GM12878 (cell line): Measurements from ENCODE around the gene SLC36A4. TPM values are rescaled to one million over a fixed set of nuclear protein-coding genes. Genes with fewer than 3 reads are reported as not detected.

Experiments used
- ATAC-seq: fragments of 200-7000 bp; cut with Tn5 transposase; 3 replicates; pipeline ENCODE4 v1.9.1; 2020; ENCODE audit warnings: mild to moderate bottlenecking, moderate library complexity
- BruUV-seq: library from RNA; stranded (reverse); fragments of 400-500 nt; replicated peaks from 2 replicates; lab custom pipeline; 2021; lab: Mats Ljungman, UMichigan
- CTCF ChIA-PET: fragments of 300-600 bp; sonication (Branson Sonifier 250); formaldehyde crosslinking; extraction: SDS; loops from one replicate; lab custom pipeline; 2021; ENCODE audit warnings: inconsistent platforms; lab: Yijun Ruan, JAX
- POLR2A ChIA-PET: fragments of 350-600 bp; formaldehyde crosslinking; extraction: SDS; loops from one replicate; lab custom pipeline; 2021; ENCODE audit warnings: inconsistent platforms; lab: Charles Lee
- RAD21 ChIA-PET: fragments of 300-600 bp; sonication (Branson Sonifier 250); formaldehyde crosslinking; loops from one replicate; lab custom pipeline; 2023; ENCODE audit warnings: antibody characterized with exemption; ENCODE audit not compliant: unreplicated experiment; lab: Charles Lee
- SMC1A ChIA-PET: fragments of 300-600 bp; sonication (Branson Sonifier 250); formaldehyde crosslinking; loops from one replicate; lab custom pipeline; 2023; ENCODE audit not compliant: unreplicated experiment, uncharacterized antibody; lab: Charles Lee
- DNase-seq: peaks from one replicate; pipeline ENCODE4 v3.0.0-alpha.2; 2011; ENCODE audit warnings: low read depth, low spot score
- FAIRE-seq: peaks from 3 replicates; lab custom pipeline; 2011; peaks lifted over from hg19 to GRCh38; lab: Jason Lieb, UNC
- H2AFZ ChIP-seq: 2 replicates; pipeline ENCODE4 v1.6.0; 2011; ENCODE audit warnings: low read depth, low read length, control low read depth; ENCODE audit not compliant: control insufficient read depth
- H3K27ac ChIP-seq: 2 replicates; pipeline ENCODE4 v1.5.1; 2011; ENCODE audit warnings: control low read depth; ENCODE audit not compliant: control insufficient read depth, insufficient read depth
- H3K27me3 ChIP-seq, 2 experiments: replicated peaks in 1 of 2; 2 replicates each; pipeline versions ENCODE4 v1.6.0 to v1.6.1; 2011; ENCODE audit warnings: low read length in 1 of 2; ENCODE audit not compliant: control insufficient read depth in 2 of 2, insufficient read depth in 2 of 2
- H3K36me3 ChIP-seq, 2 experiments: 2 replicates each; pipeline ENCODE4 v1.5.1; 2011; ENCODE audit warnings: low read length in 1 of 2; ENCODE audit not compliant: control insufficient read depth in 2 of 2, insufficient read depth in 2 of 2
- H3K4me1 ChIP-seq: 2 replicates; pipeline ENCODE4 v1.6.1; 2011; ENCODE audit warnings: mild to moderate bottlenecking, low read length, moderate library complexity, mixed read lengths; ENCODE audit not compliant: control insufficient read depth, insufficient read depth
- H3K4me2 ChIP-seq: 2 replicates; pipeline ENCODE4 v1.6.0; 2011; ENCODE audit warnings: control low read depth; ENCODE audit not compliant: control insufficient read depth, insufficient read depth
- H3K4me3 ChIP-seq: fragments of 200-600 bp; sonication (generic); 2 replicates; pipeline ENCODE4 v1.5.1; 2016
- H3K79me2 ChIP-seq: 2 replicates; pipeline ENCODE4 v1.6.0; 2011; ENCODE audit warnings: low read length; ENCODE audit not compliant: control insufficient read depth, insufficient read depth
- H3K9ac ChIP-seq: 2 replicates; pipeline ENCODE4 v1.8.0; 2011; ENCODE audit warnings: low read length, control low read depth, mixed read lengths; ENCODE audit not compliant: control insufficient read depth, insufficient read depth
- H3K9me3 ChIP-seq: replicated peaks from 3 replicates; pipeline ENCODE4 v1.5.1; 2011; ENCODE audit warnings: mild to moderate bottlenecking, low read length; ENCODE audit not compliant: control insufficient read depth, insufficient read depth
- H4K20me1 ChIP-seq: 2 replicates; pipeline ENCODE4 v1.6.0; 2011; ENCODE audit not compliant: control insufficient read depth, insufficient read depth
- CHD1 ChIP-seq: IDR thresholded peaks from 2 replicates; pipeline ENCODE4 v1.6.1; 2012; ENCODE audit warnings: low read depth, low read length, improper control_type of control experiment
- HCFC1 ChIP-seq: fragments of 150-350 bp; IDR thresholded peaks from 2 replicates; pipeline ENCODE4 v1.6.1; 2014; ENCODE audit warnings: low read length
- NR2C1 ChIP-seq: fragments of 450-650 bp; IDR thresholded peaks from 2 replicates; pipeline ENCODE4 v1.6.1; 2017; ENCODE audit warnings: antibody characterized with exemption, mild to moderate bottlenecking, moderate library complexity
- NR2F1 ChIP-seq: fragments of 450-650 bp; conservative IDR thresholded peaks from 2 replicates; pipeline ENCODE4 v1.6.1; 2017; ENCODE audit warnings: mild to moderate bottlenecking
- PAX5 ChIP-seq: IDR thresholded peaks from 2 replicates; pipeline ENCODE4 v1.6.1; 2011; ENCODE audit warnings: low read depth, low read length, borderline replicate concordance
- RAD21 ChIP-seq: IDR thresholded peaks from 2 replicates; pipeline ENCODE4 v1.6.1; 2011; ENCODE audit warnings: mild to moderate bottlenecking, low read depth, low read length, moderate library complexity; ENCODE audit not compliant: insufficient read depth
- SIX5 ChIP-seq: IDR thresholded peaks from 2 replicates; pipeline ENCODE4 v1.6.1; 2011; ENCODE audit warnings: mild to moderate bottlenecking, low read depth, low read length, moderate library complexity; ENCODE audit not compliant: severe bottlenecking
- TCF3 ChIP-seq: IDR thresholded peaks from 2 replicates; pipeline ENCODE4 v1.6.1; 2012; ENCODE audit warnings: low read depth, mild to moderate bottlenecking, low read length, borderline replicate concordance; ENCODE audit not compliant: insufficient read depth
- WGBS: methylation state at CpG from one replicate; pipeline ENCODE4 v1.1.6; 2016; ENCODE audit warnings: low lambda C conversion rate; ENCODE audit not compliant: insufficient replicate concordance, insufficient coverage; ENCODE audit errors: missing lambda C conversion rate; 5-methylcytosine and 5-hydroxymethylcytosine counted together
- in situ Hi-C: fragments of 300-500 bp; cut with MboI; formaldehyde crosslinking; loops from 9 replicates; pipeline ENCODE4 v1.14.3; 2018; ENCODE audit warnings: mixed read lengths
- intact Hi-C: fragments of 100-400 bp; cut with micrococcal nuclease; formaldehyde crosslinking; loops from one replicate; pipeline ENCODE4 v1.14.2; 2022; ENCODE audit not compliant: unreplicated experiment
- polyA plus RNA-seq, 11 experiments: library from polyadenylated mRNA; depleted of rRNA in 4 of 11; unstranded in 6 of 11; stranded (reverse) in 5 of 11; fragments of >200 nt; fragmentation: Nextera tagmentation in 4 of 11; fragmentation: Illumina TruSeq in 1 of 11; extraction: Ambion mirVana in 4 of 11; extraction: Trizol in 1 of 11; gene quantifications; 1 replicate in 1 of 11; 2 replicates in 10 of 11; pipeline versions ENCODE4 v1.2.1 to v1.2.3, GENCODE V29; 2011 to 2016; ENCODE audit warnings: inconsistent platforms in 2 of 11, missing spikeins in 2 of 11, low read depth in 1 of 11
- total RNA-seq, 4 experiments: library from RNA; depleted of rRNA in 3 of 4; stranded (reverse); fragments of >200 nt in 3 of 4; fragmentation: Illumina TruSeq in 1 of 4; extraction: Trizol in 1 of 4; gene quantifications; 2 replicates each; pipeline versions ENCODE4 v1.2.1 to v1.2.3, GENCODE V29; 2013 to 2021
- TF ChIP-seq, protein P1 (sequence below): fragments of 450-650 bp; IDR thresholded peaks from 2 replicates; pipeline ENCODE4 v1.6.1; 2016; ENCODE audit warnings: mild to moderate bottlenecking
- TF ChIP-seq, protein P2 (sequence below): fragments of 450-650 bp; conservative IDR thresholded peaks from 2 replicates; pipeline ENCODE4 v1.6.1; 2017; ENCODE audit warnings: mild to moderate bottlenecking, moderate library complexity

The SLC36A4 gene
- total and polyA plus RNA-seq, 10 of the 15 experiments (the other 5 are each of a cell fraction or from before 2014, with no cell fraction given): 1.4 to 12.5 (median 5.2) TPM

DNA sequence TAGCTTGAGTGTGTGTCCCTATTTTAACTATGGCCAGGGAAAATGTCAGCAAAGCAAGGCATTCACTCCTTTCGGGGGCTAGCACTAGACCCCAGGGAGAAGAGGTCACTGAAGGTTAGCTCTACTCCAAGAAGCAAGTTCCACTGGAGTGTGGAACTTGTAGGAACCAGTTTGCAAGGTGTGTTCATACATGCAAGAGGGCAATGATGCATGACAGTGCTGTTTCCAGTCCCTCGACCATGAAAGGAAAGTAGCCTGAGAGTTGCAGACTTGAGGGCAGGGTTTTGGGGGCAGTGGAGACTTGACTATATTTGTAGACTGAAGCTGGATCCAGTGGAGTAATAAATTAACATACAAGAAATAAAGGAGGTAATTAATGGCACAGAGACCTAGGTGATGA lies 21.6 kb upstream of the SLC36A4 start:
- POLR2A ChIA-PET: no interaction called here
- no peaks in the 10 kb centered on the region for H3K9me3 ChIP-seq
- intact Hi-C loops: no loop called here
- H3K4me2 ChIP-seq: no peak overlapping the region; the same call in 1 of the 2 replicates
- 18% methylated on average over 2 of the region's 2 CpGs for WGBS
- H3K27ac ChIP-seq: no peak overlapping the region
- H3K4me3 ChIP-seq: no peak overlapping the region
- no TSS peak for BruUV-seq
- RAD21 ChIA-PET: interaction anchor here (0.9 to 1.1 kb wide), 2 partner anchors 15 to 20 kb away, joined by 3 read pairs; no protein-coding TSS in a partner anchor
- 0 out of 2 replicates have a peak, but pooled peaks cover 3% of the 10 kb centered on the region for H3K4me1 ChIP-seq
- H3K79me2 ChIP-seq: no peaks in the 10 kb centered on the region
- no peaks in the 10 kb centered on the region for H4K20me1 ChIP-seq
- DNase-seq (no peak), FAIRE-seq (no peak), ATAC-seq (peak; percentile 58)
- CTCF ChIA-PET: no interaction called here
- in situ Hi-C loops: no loop called here
- no peaks in the 10 kb centered on the region for H3K36me3 ChIP-seq
- H3K9ac ChIP-seq: no peak overlapping the region
- SMC1A ChIA-PET: no interaction called here
- H3K27me3 ChIP-seq: no peaks in the 10 kb centered on the region
- no peak overlapping the region for H2AFZ ChIP-seq
- TF ChIP-seq PAX5 (peak; percentile 83; the same call in 1 of the 2 replicates), NR2C1 (no peak)

DNA sequence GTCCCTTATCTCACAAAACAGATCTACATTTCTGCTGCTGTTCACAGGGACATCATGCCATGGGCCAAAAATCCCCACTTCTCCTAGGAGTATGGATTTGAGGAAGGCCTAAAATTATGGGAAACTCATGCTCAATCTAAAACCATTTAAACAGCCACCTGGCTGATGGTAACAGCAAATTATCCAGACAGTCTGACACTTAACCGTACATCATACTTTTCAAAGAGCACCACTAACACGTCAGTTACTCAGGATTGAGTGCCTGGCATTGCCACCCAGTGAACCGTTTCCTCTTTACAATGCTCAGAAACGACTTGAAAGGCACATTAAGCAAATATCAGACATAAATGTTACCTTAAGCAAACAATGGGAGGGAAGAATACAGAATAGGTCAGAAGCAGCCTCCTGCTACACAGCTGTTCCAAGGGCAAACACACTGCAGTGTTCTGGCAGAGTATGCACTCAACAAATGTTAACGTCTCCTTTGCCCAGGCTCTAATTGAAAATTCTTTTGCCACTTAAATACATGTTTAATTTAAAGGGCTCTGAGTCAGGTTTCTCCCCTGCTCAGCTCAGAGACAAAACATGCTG lies 18.8 kb upstream of the SLC36A4 start:
- intact Hi-C loops (no loop called here), in situ Hi-C loops (no loop called here)
- H3K4me2 ChIP-seq: no peak overlapping the region
- H3K9me3 ChIP-seq: no peaks in the 10 kb centered on the region
- 21% methylated on average over 5 of the region's 5 CpGs for WGBS
- TF ChIP-seq NR2F1: no peak
- TF ChIP-seq, protein P1, sequence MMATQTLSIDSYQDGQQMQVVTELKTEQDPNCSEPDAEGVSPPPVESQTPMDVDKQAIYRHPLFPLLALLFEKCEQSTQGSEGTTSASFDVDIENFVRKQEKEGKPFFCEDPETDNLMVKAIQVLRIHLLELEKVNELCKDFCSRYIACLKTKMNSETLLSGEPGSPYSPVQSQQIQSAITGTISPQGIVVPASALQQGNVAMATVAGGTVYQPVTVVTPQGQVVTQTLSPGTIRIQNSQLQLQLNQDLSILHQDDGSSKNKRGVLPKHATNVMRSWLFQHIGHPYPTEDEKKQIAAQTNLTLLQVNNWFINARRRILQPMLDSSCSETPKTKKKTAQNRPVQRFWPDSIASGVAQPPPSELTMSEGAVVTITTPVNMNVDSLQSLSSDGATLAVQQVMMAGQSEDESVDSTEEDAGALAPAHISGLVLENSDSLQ: no peak
- TF ChIP-seq TCF3: no peak
- TF ChIP-seq, protein P2, sequence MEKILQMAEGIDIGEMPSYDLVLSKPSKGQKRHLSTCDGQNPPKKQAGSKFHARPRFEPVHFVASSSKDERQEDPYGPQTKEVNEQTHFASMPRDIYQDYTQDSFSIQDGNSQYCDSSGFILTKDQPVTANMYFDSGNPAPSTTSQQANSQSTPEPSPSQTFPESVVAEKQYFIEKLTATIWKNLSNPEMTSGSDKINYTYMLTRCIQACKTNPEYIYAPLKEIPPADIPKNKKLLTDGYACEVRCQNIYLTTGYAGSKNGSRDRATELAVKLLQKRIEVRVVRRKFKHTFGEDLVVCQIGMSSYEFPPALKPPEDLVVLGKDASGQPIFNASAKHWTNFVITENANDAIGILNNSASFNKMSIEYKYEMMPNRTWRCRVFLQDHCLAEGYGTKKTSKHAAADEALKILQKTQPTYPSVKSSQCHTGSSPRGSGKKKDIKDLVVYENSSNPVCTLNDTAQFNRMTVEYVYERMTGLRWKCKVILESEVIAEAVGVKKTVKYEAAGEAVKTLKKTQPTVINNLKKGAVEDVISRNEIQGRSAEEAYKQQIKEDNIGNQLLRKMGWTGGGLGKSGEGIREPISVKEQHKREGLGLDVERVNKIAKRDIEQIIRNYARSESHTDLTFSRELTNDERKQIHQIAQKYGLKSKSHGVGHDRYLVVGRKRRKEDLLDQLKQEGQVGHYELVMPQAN: no peak
- no peak for TF ChIP-seq HCFC1
- no peak for TF ChIP-seq CHD1
- TF ChIP-seq RAD21: no peak
- TF ChIP-seq SIX5: no peak
- no TSS peak for BruUV-seq
- DNase-seq: no peak
- SMC1A ChIA-PET: no interaction called here
- no peak overlapping the region for H3K4me3 ChIP-seq
- no peaks in the 10 kb centered on the region for H3K27me3 ChIP-seq
- H3K27ac ChIP-seq: no peak overlapping the region
- POLR2A ChIA-PET: interaction anchor here (0.5 kb wide), 1 partner anchor 502 kb away, joined by 3 read pairs; no protein-coding TSS in a partner anchor
- RAD21 ChIA-PET: no interaction called here
- H4K20me1 ChIP-seq: no peaks in the 10 kb centered on the region
- no peak overlapping the region for H3K9ac ChIP-seq
- H2AFZ ChIP-seq: no peak overlapping the region
- ATAC-seq: no peak
- H3K79me2 ChIP-seq: no peaks in the 10 kb centered on the region
- no peaks in the 10 kb centered on the region for H3K36me3 ChIP-seq
- 0 out of 2 replicates have a peak, but pooled peaks cover 3% of the 10 kb centered on the region for H3K4me1 ChIP-seq
- CTCF ChIA-PET: no interaction called here
- no peak for FAIRE-seq
